HEK293 (cell line): ENCODE results near the gene GCSH.

Source experiments
- AEBP2 ChIP-seq: fragments of 450-650 bp; formaldehyde crosslinking; IDR thresholded peaks from 2 replicates; pipeline ENCODE4 v1.5.1; 2016; ENCODE audit warnings: missing biosample characterization, missing genetic modification characterization, borderline replicate concordance
- BCL11A ChIP-seq: fragments of 450-650 bp; formaldehyde crosslinking; IDR thresholded peaks from 2 replicates; pipeline ENCODE4 v1.5.1; 2016; ENCODE audit warnings: low read depth, missing biosample characterization, missing genetic modification characterization
- BCL6B ChIP-seq: fragments of 450-650 bp; formaldehyde crosslinking; IDR thresholded peaks from 2 replicates; pipeline ENCODE4 v1.5.1; 2017; ENCODE audit warnings: missing biosample characterization, missing genetic modification characterization
- KLF16 ChIP-seq: fragments of 450-650 bp; formaldehyde crosslinking; IDR thresholded peaks from 2 replicates; pipeline ENCODE4 v1.5.1; 2017; ENCODE audit warnings: missing biosample characterization, missing genetic modification characterization
- KLF17 ChIP-seq: fragments of 450-650 bp; formaldehyde crosslinking; IDR thresholded peaks from 2 replicates; pipeline ENCODE4 v1.5.1; 2016; ENCODE audit warnings: missing biosample characterization, missing genetic modification characterization
- PATZ1 ChIP-seq: fragments of 450-650 bp; formaldehyde crosslinking; IDR thresholded peaks from 2 replicates; pipeline ENCODE4 v1.5.1; 2016; ENCODE audit warnings: missing biosample characterization, missing genetic modification characterization
- WT1 ChIP-seq: fragments of 450-650 bp; formaldehyde crosslinking; IDR thresholded peaks from 2 replicates; pipeline ENCODE4 v1.5.1; 2016; ENCODE audit warnings: missing biosample characterization, missing genetic modification characterization
- ZBTB11 ChIP-seq: fragments of 450-650 bp; formaldehyde crosslinking; conservative IDR thresholded peaks from 2 replicates; pipeline ENCODE4 v1.5.1; 2016; ENCODE audit warnings: low read depth, missing biosample characterization, missing genetic modification characterization
- ZBTB26 ChIP-seq: fragments of 450-650 bp; formaldehyde crosslinking; optimal IDR thresholded peaks from 2 replicates; pipeline ENCODE3; 2016; ENCODE audit warnings: missing biosample characterization, mild to moderate bottlenecking, missing genetic modification characterization
- ZFP37 ChIP-seq: fragments of 450-650 bp; formaldehyde crosslinking; IDR thresholded peaks from 2 replicates; pipeline ENCODE4 v1.5.1; 2016; ENCODE audit warnings: missing biosample characterization, missing genetic modification characterization
- ZNF10 ChIP-seq: fragments of 450-650 bp; formaldehyde crosslinking; IDR thresholded peaks from 2 replicates; pipeline ENCODE4 v1.5.1; 2017; ENCODE audit warnings: missing biosample characterization, missing genetic modification characterization
- ZNF157 ChIP-seq: fragments of 450-650 bp; formaldehyde crosslinking; IDR thresholded peaks from 2 replicates; pipeline ENCODE4 v1.5.1; 2016; ENCODE audit warnings: missing biosample characterization, missing genetic modification characterization
- ZNF16 ChIP-seq: fragments of 450-650 bp; formaldehyde crosslinking; IDR thresholded peaks from 2 replicates; pipeline ENCODE4 v1.5.1; 2016; ENCODE audit warnings: low read depth, missing biosample characterization, missing genetic modification characterization
- ZNF274 ChIP-seq, 2 experiments: fragments of 200-500 bp in 1 of 2; fragments of 450-650 bp in 1 of 2; sonication (Bioruptor generic) in 1 of 2; formaldehyde crosslinking in 1 of 2; IDR thresholded peaks; 2 replicates each; pipeline versions ENCODE4 v1.5.1 to v1.6.1; 2014 to 2016; ENCODE audit warnings: borderline replicate concordance in 1 of 2, inconsistent platforms in 1 of 2, low read length in 1 of 2, missing biosample characterization in 1 of 2, missing genetic modification characterization in 1 of 2
- ZNF311 ChIP-seq: fragments of 450-650 bp; formaldehyde crosslinking; IDR thresholded peaks from 2 replicates; pipeline ENCODE4 v1.5.1; 2017; ENCODE audit warnings: missing biosample characterization, missing genetic modification characterization, borderline replicate concordance
- ZNF335 ChIP-seq: fragments of 450-650 bp; formaldehyde crosslinking; conservative IDR thresholded peaks from 2 replicates; pipeline ENCODE4 v1.5.1; 2016; ENCODE audit warnings: missing biosample characterization, missing genetic modification characterization
- ZNF600 ChIP-seq: fragments of 450-650 bp; formaldehyde crosslinking; IDR thresholded peaks from 2 replicates; pipeline ENCODE4 v1.5.1; 2016; ENCODE audit warnings: missing biosample characterization, missing genetic modification characterization
- ZNF624 ChIP-seq: fragments of 450-650 bp; formaldehyde crosslinking; IDR thresholded peaks from 2 replicates; pipeline ENCODE4 v1.5.1; 2017; ENCODE audit warnings: missing biosample characterization, missing genetic modification characterization
- ZNF707 ChIP-seq: fragments of 450-650 bp; formaldehyde crosslinking; IDR thresholded peaks from 2 replicates; pipeline ENCODE4 v1.5.1; 2016; ENCODE audit warnings: missing biosample characterization, missing genetic modification characterization
- ZNF791 ChIP-seq: fragments of 450-650 bp; formaldehyde crosslinking; IDR thresholded peaks from 2 replicates; pipeline ENCODE4 v1.5.1; 2016; ENCODE audit warnings: missing biosample characterization, missing genetic modification characterization
- TF ChIP-seq, protein P1 (sequence below): fragments of 450-650 bp; formaldehyde crosslinking; IDR thresholded peaks from 2 replicates; pipeline ENCODE4 v1.5.1; 2016; ENCODE audit warnings: missing biosample characterization, missing genetic modification characterization
- TF ChIP-seq, protein P2 (sequence below): fragments of 450-650 bp; formaldehyde crosslinking; IDR thresholded peaks from 2 replicates; pipeline ENCODE4 v1.5.1; 2016; ENCODE audit warnings: missing biosample characterization, missing genetic modification characterization
- TF ChIP-seq, protein P3 (sequence below): fragments of 450-650 bp; formaldehyde crosslinking; IDR thresholded peaks from 2 replicates; pipeline ENCODE4 v1.5.1; 2016; ENCODE audit warnings: missing biosample characterization, missing genetic modification characterization

Gene GCSH

GRCh38 chr16:81076566-81077075 is 19.6 kb downstream of the GCSH start (continued):
- TF ChIP-seq, protein P1, sequence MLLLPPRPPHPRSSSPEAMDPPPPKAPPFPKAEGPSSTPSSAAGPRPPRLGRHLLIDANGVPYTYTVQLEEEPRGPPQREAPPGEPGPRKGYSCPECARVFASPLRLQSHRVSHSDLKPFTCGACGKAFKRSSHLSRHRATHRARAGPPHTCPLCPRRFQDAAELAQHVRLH (tag by site-specific recombination), result no peak
- TF ChIP-seq PATZ1 (tag by site-specific recombination) (peak; percentile 60; the same call in 1 of the 2 replicates), BCL11A (tag by site-specific recombination) (no peak), ZNF10 (tag by site-specific recombination) (no peak), ZNF311 (tag by site-specific recombination) (no peak), ZFP37 (tag by site-specific recombination) (no peak), ZNF624 (tag by site-specific recombination) (no peak), ZNF16 (no peak), ZNF791 (tag by site-specific recombination) (no peak), KLF16 (tag by site-specific recombination) (peak; percentile 67; the same call in 1 of the 2 replicates), WT1 (tag by site-specific recombination) (no peak), ZNF600 (peak; percentile 34; the same call in 1 of the 2 replicates), ZBTB26 (peak; percentile 12), BCL6B (tag by site-specific recombination) (no peak), AEBP2 (tag by site-specific recombination) (no peak), ZNF707 (tag by site-specific recombination) (no peak), KLF17 (no peak), ZNF335 (tag by site-specific recombination) (peak; percentile 95), ZNF274 (IDR thresholded peaks at IDR 0.05; ENCODE audit: low read length) (no peak), ZNF274 (tag by site-specific recombination; IDR thresholded peaks at IDR 0.05; ENCODE audit: borderline replicate concordance) (no peak), ZNF157 (no peak), ZBTB11 (tag by site-specific recombination) (peak; percentile 94)
- TF ChIP-seq, protein P2, sequence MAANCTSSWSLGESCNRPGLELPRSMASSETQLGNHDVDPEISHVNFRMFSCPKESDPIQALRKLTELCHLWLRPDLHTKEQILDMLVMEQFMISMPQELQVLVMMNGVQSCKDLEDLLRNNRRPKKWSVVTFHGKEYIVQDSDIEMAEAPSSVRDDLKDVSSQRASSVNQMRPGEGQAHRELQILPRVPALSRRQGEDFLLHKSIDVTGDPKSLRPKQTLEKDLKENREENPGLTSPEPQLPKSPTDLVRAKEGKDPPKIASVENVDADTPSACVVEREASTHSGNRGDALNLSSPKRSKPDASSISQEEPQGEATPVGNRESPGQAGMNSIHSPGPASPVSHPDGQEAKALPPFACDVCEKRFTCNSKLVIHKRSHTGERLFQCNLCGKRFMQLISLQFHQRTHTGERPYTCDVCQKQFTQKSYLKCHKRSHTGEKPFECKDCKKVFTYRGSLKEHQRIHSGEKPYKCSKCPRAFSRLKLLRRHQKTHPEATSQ (tag by site-specific recombination), result no peak
- TF ChIP-seq, protein P3, sequence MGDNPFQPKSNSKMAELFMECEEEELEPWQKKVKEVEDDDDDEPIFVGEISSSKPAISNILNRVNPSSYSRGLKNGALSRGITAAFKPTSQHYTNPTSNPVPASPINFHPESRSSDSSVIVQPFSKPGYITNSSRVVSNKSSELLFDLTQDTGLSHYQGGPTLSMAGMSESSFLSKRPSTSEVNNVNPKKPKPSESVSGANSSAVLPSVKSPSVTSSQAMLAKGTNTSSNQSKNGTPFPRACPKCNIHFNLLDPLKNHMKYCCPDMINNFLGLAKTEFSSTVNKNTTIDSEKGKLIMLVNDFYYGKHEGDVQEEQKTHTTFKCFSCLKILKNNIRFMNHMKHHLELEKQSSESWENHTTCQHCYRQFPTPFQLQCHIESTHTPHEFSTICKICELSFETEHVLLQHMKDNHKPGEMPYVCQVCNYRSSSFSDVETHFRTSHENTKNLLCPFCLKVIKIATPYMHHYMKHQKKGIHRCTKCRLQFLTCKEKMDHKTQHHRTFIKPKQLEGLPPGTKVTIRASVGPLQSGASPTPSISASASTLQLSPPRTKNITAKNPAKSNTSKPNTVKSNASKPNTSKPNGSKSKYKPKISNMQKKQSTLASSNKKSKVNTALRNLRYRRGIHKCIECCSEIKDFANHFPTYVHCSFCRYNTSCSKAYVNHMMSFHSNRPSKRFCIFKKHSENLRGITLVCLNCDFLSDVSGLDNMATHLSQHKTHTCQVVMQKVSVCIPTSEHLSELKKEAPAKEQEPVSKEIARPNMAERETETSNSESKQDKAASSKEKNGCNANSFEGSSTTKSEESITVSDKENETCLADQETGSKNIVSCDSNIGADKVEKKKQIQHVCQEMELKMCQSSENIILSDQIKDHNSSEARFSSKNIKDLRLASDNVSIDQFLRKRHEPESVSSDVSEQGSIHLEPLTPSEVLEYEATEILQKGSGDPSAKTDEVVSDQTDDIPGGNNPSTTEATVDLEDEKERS, result no peak
